Suprapubic skin (tissue), 4 donors: ENCODE measurements around the gene MINPP1.

Source experiments
- EP300 ChIP-seq: sonication (generic); formaldehyde crosslinking; IDR thresholded peaks from one replicate; pipeline ENCODE4 v1.6.1; 2017; ENCODE audit warnings: antibody characterized with exemption
- POLR2A ChIP-seq, 2 donors: fragments of 450-650 bp; IDR thresholded peaks; one replicate each; pipeline ENCODE4 v1.6.1; 2017; ENCODE audit warnings: antibody characterized with exemption in 2 of 2, mild to moderate bottlenecking in 2 of 2, moderate library complexity in 2 of 2
- POLR2AphosphoS5 ChIP-seq, 3 donors: sonication (generic); formaldehyde crosslinking; IDR thresholded peaks; one replicate each; pipeline ENCODE4 v1.6.1; 2017; ENCODE audit warnings: antibody characterized with exemption in 3 of 3
- TF ChIP-seq, protein P1 (sequence below), 2 donors: fragments of 200-600 bp in 1 of 2; fragments of 450-650 bp in 1 of 2; sonication (generic) in 1 of 2; IDR thresholded peaks; one replicate each; pipeline ENCODE4 v1.5.1; 2016 to 2019; ENCODE audit warnings: antibody characterized with exemption in 2 of 2, mild to moderate bottlenecking in 1 of 2, moderate library complexity in 1 of 2

DNA sequence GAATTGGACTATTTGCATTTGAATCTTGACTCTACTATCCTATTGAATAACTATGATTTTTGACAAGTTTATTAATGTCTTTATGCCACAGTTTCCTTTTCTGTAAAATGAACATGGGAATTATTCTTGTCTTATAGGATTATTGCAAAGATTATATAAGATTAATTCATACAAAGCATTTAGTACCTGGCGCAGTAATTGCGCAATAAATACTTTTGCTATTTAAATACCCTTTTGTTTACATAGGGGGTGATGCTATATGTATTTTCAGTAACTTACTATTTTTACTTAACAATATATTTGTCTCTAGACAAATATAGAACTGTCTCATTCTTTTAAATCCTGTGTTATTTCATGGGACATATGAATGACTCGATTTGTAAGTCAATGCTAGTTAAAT is 5.3 kb downstream of the MINPP1 start:
- TF ChIP-seq, protein P1, sequence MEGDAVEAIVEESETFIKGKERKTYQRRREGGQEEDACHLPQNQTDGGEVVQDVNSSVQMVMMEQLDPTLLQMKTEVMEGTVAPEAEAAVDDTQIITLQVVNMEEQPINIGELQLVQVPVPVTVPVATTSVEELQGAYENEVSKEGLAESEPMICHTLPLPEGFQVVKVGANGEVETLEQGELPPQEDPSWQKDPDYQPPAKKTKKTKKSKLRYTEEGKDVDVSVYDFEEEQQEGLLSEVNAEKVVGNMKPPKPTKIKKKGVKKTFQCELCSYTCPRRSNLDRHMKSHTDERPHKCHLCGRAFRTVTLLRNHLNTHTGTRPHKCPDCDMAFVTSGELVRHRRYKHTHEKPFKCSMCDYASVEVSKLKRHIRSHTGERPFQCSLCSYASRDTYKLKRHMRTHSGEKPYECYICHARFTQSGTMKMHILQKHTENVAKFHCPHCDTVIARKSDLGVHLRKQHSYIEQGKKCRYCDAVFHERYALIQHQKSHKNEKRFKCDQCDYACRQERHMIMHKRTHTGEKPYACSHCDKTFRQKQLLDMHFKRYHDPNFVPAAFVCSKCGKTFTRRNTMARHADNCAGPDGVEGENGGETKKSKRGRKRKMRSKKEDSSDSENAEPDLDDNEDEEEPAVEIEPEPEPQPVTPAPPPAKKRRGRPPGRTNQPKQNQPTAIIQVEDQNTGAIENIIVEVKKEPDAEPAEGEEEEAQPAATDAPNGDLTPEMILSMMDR (IDR thresholded peaks at IDR 0.05): no peak
- TF ChIP-seq POLR2AphosphoS5 (IDR thresholded peaks at IDR 0.05) (no peak), POLR2A (IDR thresholded peaks at IDR 0.05) (no peak), EP300 (no peak)
